CD8-positive, alpha-beta memory T cell (primary cell): ENCODE data around the gene OR10D3. TPM values are rescaled to one million over a fixed set of nuclear protein-coding genes. Genes with fewer than 3 reads are reported as not detected.

Source experiments
- CTCF ChIA-PET: fragments of 350-600 bp; sonication (Branson Sonifier 250); formaldehyde crosslinking; loops from one replicate; lab custom pipeline; 2021; ENCODE audit warnings: antibody characterized with exemption; lab: Charles Lee
- POLR2A ChIA-PET: fragments of 350-600 bp; sonication (Branson Sonifier 250); formaldehyde crosslinking; loops from one replicate; lab custom pipeline; 2021; ENCODE audit warnings: antibody characterized with exemption; lab: Charles Lee
- DNase-seq, 5 donors: peaks; one replicate each; pipeline versions ENCODE4 v3.0.0 to v3.0.0-alpha.2; 2020 to 2022; ENCODE audit warnings: mixed read lengths in 1 of 5
- H3K27ac ChIP-seq: one replicate; pipeline ENCODE4 v1.7.0; 2013; ENCODE audit warnings: low read depth, mild to moderate bottlenecking, low read length, moderate library complexity
- H3K27me3 ChIP-seq: 2 replicates; pipeline ENCODE4 v1.7.0; 2013; ENCODE audit warnings: low read length, mild to moderate bottlenecking; ENCODE audit not compliant: insufficient read depth, poor library complexity, severe bottlenecking
- H3K36me3 ChIP-seq: 2 replicates; pipeline ENCODE4 v1.7.0; 2013; ENCODE audit warnings: mild to moderate bottlenecking, low read length, moderate library complexity; ENCODE audit not compliant: insufficient read depth
- H3K4me1 ChIP-seq: 2 replicates; pipeline ENCODE4 v1.7.0; 2013; ENCODE audit warnings: mild to moderate bottlenecking, low read length, moderate library complexity; ENCODE audit not compliant: insufficient read depth
- H3K4me3 ChIP-seq: 2 replicates; pipeline ENCODE4 v1.7.0; 2013; ENCODE audit warnings: mild to moderate bottlenecking, low read length
- H3K9me3 ChIP-seq: 2 replicates; pipeline ENCODE4 v1.7.0; 2013; ENCODE audit warnings: mild to moderate bottlenecking, low read length
- H3K27ac Mint-ChIP-seq, 8 donors: one replicate each; pipeline ENCODE4 v1.8.0; 2020 to 2021; ENCODE audit warnings: mixed read lengths in 8 of 8, mild to moderate bottlenecking in 6 of 8, inconsistent platforms in 3 of 8, moderate library complexity in 3 of 8
- H3K27me3 Mint-ChIP-seq, 2 donors: one replicate each; pipeline ENCODE4 v1.8.0; 2020 to 2021; ENCODE audit warnings: mixed read lengths in 2 of 2, mild to moderate bottlenecking in 1 of 2, moderate library complexity in 1 of 2
- H3K36me3 Mint-ChIP-seq, 3 donors: one replicate each; pipeline ENCODE4 v1.8.0; 2020 to 2021; ENCODE audit warnings: mixed read lengths in 3 of 3, inconsistent platforms in 1 of 3, mild to moderate bottlenecking in 1 of 3
- H3K4me1 Mint-ChIP-seq, 3 donors: one replicate each; pipeline ENCODE4 v1.8.0; 2020 to 2021; ENCODE audit warnings: mixed read lengths in 3 of 3, inconsistent platforms in 1 of 3, mild to moderate bottlenecking in 1 of 3
- H3K4me3 Mint-ChIP-seq, 7 donors: one replicate each; pipeline ENCODE4 v1.8.0; 2020 to 2021; ENCODE audit warnings: mixed read lengths in 7 of 7, mild to moderate bottlenecking in 6 of 7, moderate library complexity in 4 of 7, inconsistent platforms in 2 of 7
- H3K9me3 Mint-ChIP-seq, 5 donors: one replicate each; pipeline ENCODE4 v1.8.0; 2020 to 2022; ENCODE audit warnings: mixed read lengths in 5 of 5, mild to moderate bottlenecking in 3 of 5, moderate library complexity in 2 of 5, inconsistent platforms in 1 of 5
- polyA plus RNA-seq: library from polyadenylated mRNA; unstranded; fragments of 300-500 nt; fragmentation: Illumina TruSeq; gene quantifications from one replicate; pipeline ENCODE4 v1.2.3, GENCODE V29; 2021
- total RNA-seq, 2 experiments: library from RNA; stranded (reverse); gene quantifications; one replicate each; pipeline ENCODE4 v1.2.3, GENCODE V29; 2021

The OR10D3 gene
- total and polyA plus RNA-seq, 3 experiments from 2014 or later, result not detected

DNA sequence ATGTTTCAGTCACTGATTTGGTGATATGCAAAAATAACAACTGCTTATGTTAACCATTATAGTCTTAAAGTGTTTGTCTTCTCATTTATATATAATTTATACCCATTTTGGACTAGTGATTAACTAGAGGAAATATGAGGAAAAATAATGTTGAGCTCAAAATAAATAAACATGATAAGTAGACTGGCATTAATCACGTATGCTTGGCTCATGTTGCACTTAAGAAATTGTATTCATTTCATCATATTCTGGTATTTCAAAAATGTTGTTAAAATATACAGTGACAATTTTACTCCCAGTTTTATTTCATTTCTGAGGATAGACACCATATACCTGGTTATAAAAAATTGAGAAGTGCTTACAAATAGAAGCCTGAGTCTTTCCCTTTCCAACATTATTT, 3.8 kb upstream of the OR10D3 start:
- H3K9me3 ChIP-seq, result no peaks in the 10 kb centered on the region
- Mint-ChIP-seq H3K4me1 (no peaks in the 10 kb centered on the region), H3K27ac (no peak overlapping the region), H3K27me3 (no peaks in the 10 kb centered on the region), H3K9me3 (peaks cover 0 to 2% (median 0%) of the 10 kb centered on the region in 5 donors), H3K36me3 (no peaks in the 10 kb centered on the region), H3K4me3 (no peak overlapping the region)
- H3K4me3 ChIP-seq, result no peak overlapping the region
- no peaks in the 10 kb centered on the region for H3K4me1 ChIP-seq
- ChIA-PET POLR2A (no interaction called here), CTCF (no interaction called here)
- DNase-seq, result no peak
- H3K36me3 ChIP-seq, result no peaks in the 10 kb centered on the region
- H3K27me3 ChIP-seq, result no peaks in the 10 kb centered on the region
- H3K27ac ChIP-seq, result no peak overlapping the region

GRCh38 chr11:124190298-124191139, 7.4 kb downstream of the OR10D3 start:
- H3K9me3 Mint-ChIP-seq, result peaks cover 0 to 2% (median 0%) of the 10 kb centered on the region in 5 donors
- ChIA-PET CTCF (no interaction called here), POLR2A (no interaction called here)
- Histone ChIP-seq H3K4me3 (no peak overlapping the region), H3K27ac (no peak overlapping the region), H3K4me1 (no peaks in the 10 kb centered on the region), H3K27me3 (no peaks in the 10 kb centered on the region), H3K36me3 (no peaks in the 10 kb centered on the region), H3K9me3 (no peaks in the 10 kb centered on the region)
- no peak for DNase-seq
- no peaks in the 10 kb centered on the region for H3K4me1 Mint-ChIP-seq
- no peak overlapping the region for H3K4me3 Mint-ChIP-seq
- no peaks in the 10 kb centered on the region for H3K36me3 Mint-ChIP-seq
- H3K27ac Mint-ChIP-seq, result no peak overlapping the region
- peaks cover 0 to 3% of the 10 kb centered on the region in 2 donors for H3K27me3 Mint-ChIP-seq

DNA sequence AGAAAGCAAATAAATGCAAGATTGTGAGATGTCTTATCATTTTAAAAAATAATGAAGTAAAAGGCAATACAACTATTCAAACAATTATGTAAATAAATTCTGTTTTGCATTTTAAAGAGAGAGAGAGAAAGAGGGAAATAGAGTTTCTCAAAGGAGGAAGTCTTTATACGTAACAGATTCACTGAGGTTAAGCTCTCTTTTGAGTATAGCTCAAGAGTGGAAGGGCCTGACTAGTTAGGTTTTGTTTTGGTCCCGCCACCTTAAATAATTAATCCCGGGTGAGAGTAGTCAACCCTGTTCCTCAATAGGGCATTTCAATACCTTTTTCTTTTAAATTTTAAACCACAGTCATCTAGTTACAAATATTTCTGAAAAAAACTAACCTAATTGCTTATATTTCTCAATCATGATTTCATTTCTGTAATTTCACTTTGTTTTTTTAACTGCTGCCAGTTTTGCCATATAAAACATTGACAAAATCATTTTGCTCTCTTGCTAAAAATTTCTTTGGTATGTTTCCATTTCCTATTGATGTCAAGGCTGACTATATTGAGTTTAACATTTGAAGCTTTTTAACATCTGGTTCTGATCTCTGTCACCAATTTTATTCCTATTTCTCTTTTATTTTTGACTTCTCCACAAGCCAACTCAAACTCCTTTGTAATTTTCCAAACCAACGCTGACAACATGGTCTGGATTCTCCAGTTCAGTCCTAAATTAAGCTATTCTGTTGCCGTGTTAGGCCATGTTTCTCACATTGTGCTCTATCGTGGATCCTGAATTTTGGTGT, 10.3 kb downstream of the OR10D3 start:
- no peak overlapping the region for H3K4me3 Mint-ChIP-seq
- H3K27me3 Mint-ChIP-seq, result peaks cover 0 to 2% of the 10 kb centered on the region in 2 donors
- no peak for DNase-seq
- no peaks in the 10 kb centered on the region for H3K36me3 Mint-ChIP-seq
- H3K9me3 Mint-ChIP-seq, result no peaks in the 10 kb centered on the region
- H3K27me3 ChIP-seq, result no peaks in the 10 kb centered on the region
- no peak overlapping the region for H3K4me3 ChIP-seq
- ChIA-PET CTCF (no interaction called here), POLR2A (no interaction called here)
- H3K27ac ChIP-seq, result no peak overlapping the region
- no peaks in the 10 kb centered on the region for H3K36me3 ChIP-seq
- no peaks in the 10 kb centered on the region for H3K4me1 ChIP-seq
- H3K4me1 Mint-ChIP-seq, result no peaks in the 10 kb centered on the region
- H3K27ac Mint-ChIP-seq, result no peak overlapping the region
- H3K9me3 ChIP-seq, result no peaks in the 10 kb centered on the region

DNA sequence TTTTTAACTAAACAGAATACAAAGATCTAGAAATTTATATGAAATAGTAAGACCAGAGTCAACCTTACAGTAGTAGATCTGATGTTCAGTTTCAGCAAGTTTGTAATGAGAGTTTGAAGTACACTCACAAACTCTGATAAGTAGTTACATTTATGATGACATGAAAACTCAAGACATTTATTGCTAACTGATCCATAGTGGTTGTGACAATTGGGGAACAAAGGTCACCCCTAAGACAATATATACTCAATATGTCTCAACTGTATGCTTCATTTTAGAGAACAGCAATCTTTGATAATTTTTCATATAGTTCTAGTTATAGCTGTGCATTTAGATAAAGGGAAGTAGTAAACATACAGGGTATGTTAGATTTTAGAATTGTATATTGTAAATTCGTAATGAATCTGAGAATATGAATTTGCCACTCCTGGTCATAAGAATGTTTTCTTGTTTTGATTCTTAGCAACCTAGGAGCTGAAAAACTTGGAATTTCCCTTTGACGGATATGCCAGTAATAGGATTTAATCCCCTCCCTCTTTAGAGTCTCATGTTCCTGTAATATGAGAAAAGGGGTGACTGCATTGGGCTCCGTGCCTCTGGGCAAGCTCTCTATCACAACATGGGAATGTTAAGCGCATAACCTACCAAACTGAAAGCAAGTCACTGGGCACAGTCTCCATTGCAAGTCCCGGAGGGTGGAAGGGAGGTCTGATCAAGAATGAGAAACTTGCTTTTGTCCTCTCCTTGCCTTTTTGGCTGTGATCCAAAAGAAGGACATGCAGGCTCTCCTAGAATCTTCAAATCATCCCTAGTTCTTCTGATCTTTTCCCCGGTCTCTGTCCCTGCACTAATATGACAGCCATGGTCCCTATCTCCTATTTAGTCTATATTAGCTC, 11.4 kb downstream of the OR10D3 start:
- H3K4me1 ChIP-seq, result no peaks in the 10 kb centered on the region
- Mint-ChIP-seq H3K9me3 (no peaks in the 10 kb centered on the region), H3K27ac (no peak overlapping the region), H3K36me3 (no peaks in the 10 kb centered on the region), H3K4me1 (no peaks in the 10 kb centered on the region), H3K27me3 (peaks cover 0 to 2% of the 10 kb centered on the region in 2 donors), H3K4me3 (no peak overlapping the region)
- POLR2A ChIA-PET, result no interaction called here
- H3K36me3 ChIP-seq, result no peaks in the 10 kb centered on the region
- no peaks in the 10 kb centered on the region for H3K27me3 ChIP-seq
- H3K4me3 ChIP-seq, result no peak overlapping the region
- H3K9me3 ChIP-seq, result no peaks in the 10 kb centered on the region
- CTCF ChIA-PET, result interaction anchor here (1.3 kb wide), 1 partner anchor 123 kb away, joined by 5 read pairs; no protein-coding TSS in a partner anchor
- peak in 1 of 5 donors; percentile 2 for DNase-seq
- no peak overlapping the region for H3K27ac ChIP-seq

DNA sequence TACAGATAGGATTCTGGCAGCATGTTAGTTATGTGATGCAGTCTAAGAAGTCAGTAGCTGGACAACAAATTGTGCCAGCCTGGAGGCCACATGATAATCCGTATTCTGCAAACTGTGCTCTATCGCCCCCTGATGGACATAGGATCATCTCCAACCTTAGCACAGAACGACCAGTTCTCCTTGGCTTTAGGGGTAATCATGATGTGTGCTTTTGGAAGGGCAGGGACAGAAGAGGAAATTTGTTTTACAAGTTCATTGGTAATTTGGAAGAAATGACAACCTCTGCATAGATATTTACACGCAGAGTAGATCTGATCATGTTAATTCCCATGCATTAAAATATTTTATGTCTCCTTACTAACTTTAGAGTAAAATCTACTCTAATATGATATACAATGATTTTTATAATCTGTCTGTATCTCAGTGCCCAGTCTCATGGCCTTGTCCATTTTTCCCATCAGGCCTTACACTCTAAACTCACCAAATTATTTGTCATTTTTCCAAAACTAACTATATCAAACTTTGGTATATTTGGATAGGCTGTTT, 12.1 kb downstream of the OR10D3 start:
- Histone ChIP-seq H3K4me3 (no peak overlapping the region), H3K9me3 (no peaks in the 10 kb centered on the region), H3K4me1 (no peaks in the 10 kb centered on the region), H3K36me3 (no peaks in the 10 kb centered on the region), H3K27ac (no peak overlapping the region), H3K27me3 (no peaks in the 10 kb centered on the region)
- peak in 2 of 5 donors; percentile 3 to 8 for DNase-seq
- no peak overlapping the region for H3K27ac Mint-ChIP-seq
- H3K36me3 Mint-ChIP-seq, result no peaks in the 10 kb centered on the region
- ChIA-PET POLR2A (no interaction called here), CTCF (interaction anchor here (1.3 kb wide), 1 partner anchor 124 kb away, joined by 5 read pairs; no protein-coding TSS in a partner anchor)
- no peaks in the 10 kb centered on the region for H3K9me3 Mint-ChIP-seq
- peaks cover 0 to 2% of the 10 kb centered on the region in 2 donors for H3K27me3 Mint-ChIP-seq
- H3K4me1 Mint-ChIP-seq, result no peaks in the 10 kb centered on the region
- H3K4me3 Mint-ChIP-seq, result no peak overlapping the region

- Histone ChIP-seq H3K36me3 (no peaks in the 10 kb centered on the region), H3K4me1 (no peaks in the 10 kb centered on the region), H3K4me3 (no peak overlapping the region), H3K9me3 (no peaks in the 10 kb centered on the region), H3K27me3 (no peaks in the 10 kb centered on the region), H3K27ac (no peak overlapping the region)
- Mint-ChIP-seq H3K27ac (no peak overlapping the region), H3K4me3 (no peak overlapping the region), H3K9me3 (no peaks in the 10 kb centered on the region), H3K27me3 (peaks cover 0 to 2% of the 10 kb centered on the region in 2 donors), H3K4me1 (no peaks in the 10 kb centered on the region), H3K36me3 (no peaks in the 10 kb centered on the region)
- DNase-seq, result no peak
- POLR2A ChIA-PET, result no interaction called here
- CTCF ChIA-PET, result no interaction called here
Observed at GRCh38 chr11:124197999-124198398, 14.9 kb downstream of the OR10D3 start.

DNA sequence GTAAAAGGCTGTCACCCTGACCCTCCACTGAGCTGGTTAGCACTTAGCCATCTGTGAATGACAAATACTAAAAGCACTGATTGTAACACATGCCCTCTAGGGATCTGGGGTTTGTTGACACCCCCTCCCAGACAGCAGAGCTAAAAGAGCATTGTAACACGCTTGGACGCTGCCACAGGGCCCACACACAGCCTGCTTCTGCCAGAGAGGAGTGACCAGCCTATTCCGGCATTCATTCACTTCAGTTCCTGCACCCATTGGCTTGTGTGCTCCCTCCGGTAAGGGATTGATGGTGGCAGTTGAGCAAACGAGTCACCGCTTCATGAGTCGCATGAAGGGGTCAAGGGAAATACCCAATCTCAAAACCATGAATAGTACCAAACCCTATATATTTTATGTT, 15.8 kb downstream of the OR10D3 start:
- H3K27ac Mint-ChIP-seq, result no peak overlapping the region
- CTCF ChIA-PET, result no interaction called here
- no peaks in the 10 kb centered on the region for H3K9me3 ChIP-seq

More for the DNA sequence above, 15.8 kb downstream of the OR10D3 start:
- Mint-ChIP-seq H3K27me3 (peaks cover 0 to 2% of the 10 kb centered on the region in 2 donors), H3K9me3 (no peaks in the 10 kb centered on the region), H3K36me3 (no peaks in the 10 kb centered on the region), H3K4me3 (peak overlapping the region in 1 of 7 donors; percentile 24), H3K4me1 (no peaks in the 10 kb centered on the region)
- Histone ChIP-seq H3K27me3 (no peaks in the 10 kb centered on the region), H3K27ac (no peak overlapping the region), H3K4me1 (no peaks in the 10 kb centered on the region), H3K4me3 (no peak overlapping the region), H3K36me3 (no peaks in the 10 kb centered on the region)
- DNase-seq, result no peak
- POLR2A ChIA-PET, result no interaction called here
